Breast epithelium (tissue), 3 donors: ENCODE results near the gene PPRC1.

Experiments used
- POLR2A ChIP-seq: fragments of 450-650 bp; IDR thresholded peaks from one replicate; pipeline ENCODE4 v1.6.1; 2016; ENCODE audit warnings: antibody characterized with exemption, mild to moderate bottlenecking, moderate library complexity
- POLR2AphosphoS5 ChIP-seq, 3 donors: sonication (generic); formaldehyde crosslinking; IDR thresholded peaks; one replicate each; pipeline ENCODE4 v1.6.1; 2017; ENCODE audit warnings: antibody characterized with exemption in 3 of 3
- TF ChIP-seq, protein P1 (sequence below), 3 donors: fragments of 450-650 bp; IDR thresholded peaks; one replicate each; pipeline ENCODE4 v1.5.1; 2016 to 2017; ENCODE audit warnings: antibody characterized with exemption in 3 of 3, mild to moderate bottlenecking in 3 of 3, moderate library complexity in 3 of 3

DNA sequence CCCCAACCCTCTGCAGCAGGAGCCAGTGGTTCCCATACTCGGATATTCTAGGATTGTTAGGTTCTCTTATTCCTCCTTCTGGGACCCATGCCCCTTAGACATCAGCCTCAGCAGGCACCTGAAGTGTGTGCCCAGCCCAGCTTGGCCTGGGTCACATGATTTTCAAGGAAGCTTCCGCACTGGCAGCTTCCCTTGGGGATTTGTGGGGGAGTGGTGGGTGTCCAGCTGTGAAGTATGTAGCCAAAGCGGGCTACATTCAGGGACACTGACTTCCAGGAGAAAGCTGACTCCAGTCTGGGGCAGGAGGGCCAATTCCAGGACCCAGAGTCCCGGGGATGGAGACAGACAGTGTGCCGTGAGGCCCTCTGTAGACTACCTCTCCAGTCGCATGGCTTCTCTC, 14.0 kb upstream of the PPRC1 start:
- TF ChIP-seq, protein P1, sequence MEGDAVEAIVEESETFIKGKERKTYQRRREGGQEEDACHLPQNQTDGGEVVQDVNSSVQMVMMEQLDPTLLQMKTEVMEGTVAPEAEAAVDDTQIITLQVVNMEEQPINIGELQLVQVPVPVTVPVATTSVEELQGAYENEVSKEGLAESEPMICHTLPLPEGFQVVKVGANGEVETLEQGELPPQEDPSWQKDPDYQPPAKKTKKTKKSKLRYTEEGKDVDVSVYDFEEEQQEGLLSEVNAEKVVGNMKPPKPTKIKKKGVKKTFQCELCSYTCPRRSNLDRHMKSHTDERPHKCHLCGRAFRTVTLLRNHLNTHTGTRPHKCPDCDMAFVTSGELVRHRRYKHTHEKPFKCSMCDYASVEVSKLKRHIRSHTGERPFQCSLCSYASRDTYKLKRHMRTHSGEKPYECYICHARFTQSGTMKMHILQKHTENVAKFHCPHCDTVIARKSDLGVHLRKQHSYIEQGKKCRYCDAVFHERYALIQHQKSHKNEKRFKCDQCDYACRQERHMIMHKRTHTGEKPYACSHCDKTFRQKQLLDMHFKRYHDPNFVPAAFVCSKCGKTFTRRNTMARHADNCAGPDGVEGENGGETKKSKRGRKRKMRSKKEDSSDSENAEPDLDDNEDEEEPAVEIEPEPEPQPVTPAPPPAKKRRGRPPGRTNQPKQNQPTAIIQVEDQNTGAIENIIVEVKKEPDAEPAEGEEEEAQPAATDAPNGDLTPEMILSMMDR (IDR thresholded peaks at IDR 0.05) = no peak
- TF ChIP-seq POLR2AphosphoS5 (IDR thresholded peaks at IDR 0.05) = no peak
- TF ChIP-seq POLR2A = no peak
